C4-2B (cell line): ENCODE results near the gene PLEKHG1.

Experiments
- H3K27ac ChIP-seq: fragments of 450-650 bp; 2 replicates; pipeline ENCODE4 v1.5.1; 2017
- CTCF ChIP-seq: fragments of 450-650 bp; conservative IDR thresholded peaks from 2 replicates; pipeline ENCODE4 v1.5.1; 2017; ENCODE audit warnings: mild to moderate bottlenecking
- ZFX ChIP-seq: fragments of 450-650 bp; IDR thresholded peaks from 2 replicates; pipeline ENCODE4 v1.6.1; 2017

Gene PLEKHG1

GRCh38 chr6:150631984-150632642, 32.4 kb downstream of the PLEKHG1 start:
- H3K27ac ChIP-seq, result no peak overlapping the region
- TF ChIP-seq CTCF, result no peak
- TF ChIP-seq ZFX, result no peak

- TF ChIP-seq ZFX (no peak), CTCF (no peak)
- H3K27ac ChIP-seq, result no peak overlapping the region
Observed at GRCh38 chr6:150632785-150633485, 33.2 kb downstream of the PLEKHG1 start.

- TF ChIP-seq ZFX (no peak), CTCF (no peak)
Observed at GRCh38 chr6:150633486-150633834, 33.8 kb downstream of the PLEKHG1 start.

GRCh38 chr6:150634176-150634963, 34.7 kb downstream of the PLEKHG1 start:
- TF ChIP-seq CTCF (no peak), ZFX (no peak)
- H3K27ac ChIP-seq, result no peak overlapping the region

More at GRCh38 chr6:150633486-150633834, 33.8 kb downstream of the PLEKHG1 start:
- H3K27ac ChIP-seq, result no peak overlapping the region

- TF ChIP-seq ZFX (no peak), CTCF (no peak)
- H3K27ac ChIP-seq, result no peak overlapping the region
Observed at GRCh38 chr6:150634964-150635292, 35.2 kb downstream of the PLEKHG1 start.

GRCh38 chr6:150635906-150636514, 36.3 kb downstream of the PLEKHG1 start:
- H3K27ac ChIP-seq, result no peak overlapping the region
- TF ChIP-seq ZFX (no peak), CTCF (no peak)
